ENCODE results near the gene PSENEN. TPM values are rescaled to one million over a fixed set of nuclear protein-coding genes. Genes with fewer than 3 reads are reported as not detected.

Gene PSENEN
- polyA plus RNA-seq, 2 of the 4 experiments (the other 2 are of a cell fraction) = 111 to 191 TPM

GRCh38 chr19:35712567-35713505 is 32.6 kb upstream of the PSENEN start:
- ATAC-seq = no peak

GRCh38 chr19:35713506-35713850 is 32.0 kb upstream of the PSENEN start:
- WGBS (ENCODE audit: missing lambda C conversion rate) = 78% methylated on average over 2 of the region's 2 CpGs
- DNase-seq (ENCODE audit: low read depth in 1 of 2, low spot score in 1 of 2) = no peak
- H3K4me2 ChIP-seq = no peak overlapping the region
- no peak overlapping the region for H3K27ac ChIP-seq
- FAIRE-seq = peak; percentile 54
- no peak for ATAC-seq
- ChIA-PET CTCF (interaction anchor here (0.5 to 6.6 kb wide), 9 partner anchors 13 to 444 kb away, joined by 3 to 161 read pairs (median 7); partner anchors contain the start of gene ZBTB32), POLR2A (interaction anchor here (3.0 kb wide), 1 partner anchor 11 kb away, joined by 14 read pairs; no protein-coding TSS in a partner anchor)
- H3K9me3 ChIP-seq = no peaks in the 10 kb centered on the region
- H3K4me3 ChIP-seq = no peak overlapping the region
- H3K4me1 ChIP-seq = peaks cover 12% of the 10 kb centered on the region
- no peak for TF ChIP-seq FOXS1 (CRISPR knock-in tag; IDR thresholded peaks at IDR 0.05)
- TF ChIP-seq TFCP2L1 (CRISPR knock-in tag; IDR thresholded peaks at IDR 0.05) = no peak
- no peak for TF ChIP-seq KDM5A (IDR thresholded peaks at IDR 0.05)
- TF ChIP-seq BHLHE40 (IDR thresholded peaks at IDR 0.05; ENCODE audit: low read depth, low read length) = no peak
- TF ChIP-seq HEYL (CRISPR knock-in tag; IDR thresholded peaks at IDR 0.05) = no peak
- TF ChIP-seq SREBF2 (IDR thresholded peaks at IDR 0.05) = no peak
- no peak for TF ChIP-seq NPAS2 (CRISPR knock-in tag; IDR thresholded peaks at IDR 0.05; ENCODE audit: borderline replicate concordance)

More at GRCh38 chr19:35712567-35713505, 32.6 kb upstream of the PSENEN start:
- TF ChIP-seq POLR2A (IDR thresholded peaks at IDR 0.05; ENCODE audit: low read length) = peak; percentile 15; the same call in 1 of the 2 replicates
- no peak for TF ChIP-seq ZSCAN20 (CRISPR knock-in tag; IDR thresholded peaks at IDR 0.05)
- TF ChIP-seq REST (IDR thresholded peaks at IDR 0.05) = no peak
- POLR2A ChIA-PET = interaction anchor here (1.2 to 3.0 kb wide), 2 partner anchors 10 to 16 kb away, joined by 5 to 14 read pairs; no protein-coding TSS in a partner anchor
- 71% methylated on average over 11 of the region's 11 CpGs for WGBS (ENCODE audit: missing lambda C conversion rate)
- CTCF ChIA-PET = interaction anchor here (0.5 to 6.6 kb wide), 12 partner anchors 12 to 705 kb away, joined by 3 to 161 read pairs (median 4); partner anchors contain the start of gene ZBTB32
- FAIRE-seq (peak; percentile 67), DNase-seq (ENCODE audit: low read depth in 1 of 2, low spot score in 1 of 2) (no peak)
- Histone ChIP-seq H3K4me3 (no peak overlapping the region), H3K9me3 (no peaks in the 10 kb centered on the region), H3K27ac (no peak overlapping the region), H3K4me2 (no peak overlapping the region), H3K4me1 (peaks cover 12% of the 10 kb centered on the region)

GRCh38 chr19:35713904-35714495 is 31.5 kb upstream of the PSENEN start:
- WGBS (ENCODE audit: missing lambda C conversion rate) = 84% methylated on average over 12 of the region's 12 CpGs
- FAIRE-seq = no peak
- DNase-seq (ENCODE audit: low read depth in 1 of 2, low spot score in 1 of 2) = no peak
- peaks cover 13% of the 10 kb centered on the region for H3K4me1 ChIP-seq
- H3K4me2 ChIP-seq = no peak overlapping the region
- H3K9me3 ChIP-seq = no peaks in the 10 kb centered on the region
- ChIA-PET POLR2A (interaction anchor here (0.5 to 1.2 kb wide), 2 partner anchors 12 to 59 kb away, joined by 4 read pairs; no protein-coding TSS in a partner anchor), CTCF (interaction anchor here (0.5 to 6.6 kb wide), 12 partner anchors 13 to 445 kb away, joined by 3 to 161 read pairs (median 6); partner anchors contain the start of gene ZBTB32)
- no peak for ATAC-seq
- no peak overlapping the region for H3K4me3 ChIP-seq
- no peak for TF ChIP-seq HMGXB4 (CRISPR knock-in tag; IDR thresholded peaks at IDR 0.05; ENCODE audit: borderline replicate concordance)
- peak; percentile 13; the same call in 1 of the 2 replicates for TF ChIP-seq POLR2A (IDR thresholded peaks at IDR 0.05; ENCODE audit: low read length)
- no peak for TF ChIP-seq CTCF (IDR thresholded peaks at IDR 0.05)
- no peak for TF ChIP-seq RNF2 (IDR thresholded peaks at IDR 0.05; ENCODE audit: borderline replicate concordance, low read depth)
- no peak for TF ChIP-seq SREBF2 (IDR thresholded peaks at IDR 0.05)
- H3K27ac ChIP-seq = no peak overlapping the region

Measured in A549 (cell line).